ACC112 (cell line): ENCODE results near the gene DMRT1.
A peak's percentile ranks its signal among the peaks of the same experiment; 100 is the strongest.

Experiments
- H2AFZ ChIP-seq: fragments of 200-600 bp; sonication (generic); one replicate; pipeline ENCODE4 v1.6.0; 2017; ENCODE audit warnings: antibody characterized with exemption, low read length; ENCODE audit not compliant: unreplicated experiment
- H3K27ac ChIP-seq: fragments of 200-600 bp; sonication (generic); 2 replicates; pipeline ENCODE4 v1.5.1; 2014; ENCODE audit warnings: low read depth, mild to moderate bottlenecking, antibody characterized with exemption, low read length, moderate library complexity
- H3K27me3 ChIP-seq: fragments of 200-600 bp; sonication (generic); 2 replicates; pipeline ENCODE4 v1.6.1; 2014; ENCODE audit warnings: mild to moderate bottlenecking, antibody characterized with exemption, low read length, moderate library complexity, mixed read lengths; ENCODE audit not compliant: insufficient read depth
- H3K36me3 ChIP-seq: fragments of 200-600 bp; sonication (generic); 2 replicates; pipeline ENCODE4 v1.6.1; 2016; ENCODE audit warnings: mild to moderate bottlenecking, antibody characterized with exemption, low read length, moderate library complexity, mixed read lengths; ENCODE audit not compliant: insufficient read depth
- H3K4me1 ChIP-seq: fragments of 200-600 bp; sonication (generic); one replicate; pipeline ENCODE4 v1.6.1; 2016; ENCODE audit warnings: low read length, mixed read lengths; ENCODE audit not compliant: insufficient read depth, unreplicated experiment, control insufficient read depth
- H3K4me3 ChIP-seq: fragments of 200-600 bp; sonication (generic); 2 replicates; pipeline ENCODE4 v1.5.1; 2014; ENCODE audit warnings: mild to moderate bottlenecking, low read depth, low read length
- H3K79me2 ChIP-seq: fragments of 200-600 bp; sonication (generic); one replicate; pipeline ENCODE4 v1.6.0; 2016; ENCODE audit warnings: low read length; ENCODE audit not compliant: control insufficient read depth, unreplicated experiment, insufficient read depth

DMRT1 gene

GRCh38 chr9:841371-842209, at the start of gene DMRT1:
TSS of gene DMRT1 (plus strand) at chr9:841697. CDS start at chr9:841839, 142 bp downstream.
- Histone ChIP-seq H2AFZ (no peak within 1 kb of the TSS), H3K79me2 (no peaks in the 10 kb centered on the region), H3K4me1 (no peaks in the 10 kb centered on the region), H3K27me3 (peaks cover 57% of the 10 kb centered on the region), H3K36me3 (no peaks in the 10 kb centered on the region), H3K27ac (no peak within 1 kb of the TSS), H3K4me3 (peak within 1 kb of the TSS; percentile 8; the same call in 1 of the 2 replicates)

- H3K36me3 ChIP-seq = no peaks in the 10 kb centered on the region
- H3K4me3 ChIP-seq = no peak overlapping the region
- no peaks in the 10 kb centered on the region for H3K4me1 ChIP-seq
- no peak overlapping the region for H3K27ac ChIP-seq
- no peak overlapping the region for H2AFZ ChIP-seq
- no peaks in the 10 kb centered on the region for H3K79me2 ChIP-seq
- H3K27me3 ChIP-seq = no peaks in the 10 kb centered on the region
Measured at GRCh38 chr9:792331-793260, 48.9 kb upstream of the DMRT1 start.

- no peaks in the 10 kb centered on the region for H3K79me2 ChIP-seq
- H3K27ac ChIP-seq = no peak overlapping the region
- H3K27me3 ChIP-seq = no peaks in the 10 kb centered on the region
- H3K4me3 ChIP-seq = no peak overlapping the region
- no peaks in the 10 kb centered on the region for H3K4me1 ChIP-seq
- no peaks in the 10 kb centered on the region for H3K36me3 ChIP-seq
- H2AFZ ChIP-seq = no peak overlapping the region
Measured at GRCh38 chr9:794386-794785, 47.1 kb upstream of the DMRT1 start.

GRCh38 chr9:795869-796268, 45.6 kb upstream of the DMRT1 start:
- no peaks in the 10 kb centered on the region for H3K27me3 ChIP-seq
- H3K4me1 ChIP-seq = no peaks in the 10 kb centered on the region
- no peaks in the 10 kb centered on the region for H3K36me3 ChIP-seq
- no peak overlapping the region for H3K4me3 ChIP-seq
- H3K27ac ChIP-seq = no peak overlapping the region
- H2AFZ ChIP-seq = no peak overlapping the region
- H3K79me2 ChIP-seq = no peaks in the 10 kb centered on the region

DNA sequence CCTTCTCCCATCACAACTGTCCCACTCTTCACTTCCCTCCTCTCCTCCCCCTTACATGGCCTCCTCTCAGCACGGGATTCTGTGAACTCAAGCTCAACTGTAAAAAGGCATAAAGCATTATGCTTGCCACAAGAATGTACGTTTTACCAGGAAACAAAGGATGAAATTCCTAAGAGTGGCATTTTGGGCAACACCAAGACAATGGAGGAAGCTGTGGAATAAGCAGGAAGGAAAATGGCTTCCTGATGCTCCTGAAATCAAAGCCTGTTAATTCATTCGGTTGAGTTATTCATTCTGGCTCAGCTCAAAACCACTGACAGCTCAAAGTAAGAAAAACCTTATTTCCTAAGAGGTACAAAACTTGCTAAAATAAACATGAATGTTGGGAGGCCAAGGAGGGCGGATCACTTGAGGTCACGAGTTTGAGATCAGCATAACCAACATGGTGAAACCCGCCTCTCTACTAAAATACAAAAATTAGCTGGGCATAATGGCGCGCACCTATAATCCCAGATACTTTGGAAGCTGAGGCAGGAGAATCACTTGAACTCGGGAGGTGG, 40.8 kb upstream of the DMRT1 start:
- Histone ChIP-seq H3K79me2 (no peaks in the 10 kb centered on the region), H3K4me1 (no peaks in the 10 kb centered on the region), H3K27ac (no peak overlapping the region), H3K36me3 (no peaks in the 10 kb centered on the region), H3K27me3 (no peaks in the 10 kb centered on the region), H3K4me3 (no peak overlapping the region), H2AFZ (no peak overlapping the region)

GRCh38 chr9:801399-802071, 40.0 kb upstream of the DMRT1 start:
- Histone ChIP-seq H3K36me3 (no peaks in the 10 kb centered on the region), H3K4me3 (no peak overlapping the region), H3K79me2 (no peaks in the 10 kb centered on the region), H2AFZ (no peak overlapping the region), H3K4me1 (no peaks in the 10 kb centered on the region), H3K27ac (no peak overlapping the region), H3K27me3 (no peaks in the 10 kb centered on the region)

DNA sequence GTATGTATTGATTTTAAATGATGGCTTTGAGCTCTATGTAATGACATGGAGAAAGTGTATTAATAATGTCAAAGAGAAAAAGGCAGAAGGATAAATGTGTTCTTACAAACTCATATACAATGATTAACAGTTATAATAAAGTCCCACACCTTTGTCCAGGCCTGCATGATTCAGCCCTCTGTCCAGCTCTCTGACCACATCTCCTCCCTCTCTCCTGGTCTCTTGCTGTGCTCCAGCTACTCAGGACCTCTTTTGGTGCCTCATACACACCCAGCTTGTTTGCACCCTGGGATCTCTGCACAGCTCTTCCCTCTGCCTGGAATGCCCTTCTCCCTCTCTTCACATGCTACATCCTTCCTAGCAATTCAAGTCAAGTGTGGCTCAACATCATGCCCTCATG, 37.5 kb upstream of the DMRT1 start:
- no peak overlapping the region for H3K4me3 ChIP-seq
- H3K27ac ChIP-seq = no peak overlapping the region
- no peak overlapping the region for H2AFZ ChIP-seq
- no peaks in the 10 kb centered on the region for H3K4me1 ChIP-seq
- no peaks in the 10 kb centered on the region for H3K27me3 ChIP-seq
- no peaks in the 10 kb centered on the region for H3K79me2 ChIP-seq
- no peaks in the 10 kb centered on the region for H3K36me3 ChIP-seq

- no peak overlapping the region for H2AFZ ChIP-seq
- H3K36me3 ChIP-seq = no peaks in the 10 kb centered on the region
- no peaks in the 10 kb centered on the region for H3K79me2 ChIP-seq
- no peaks in the 10 kb centered on the region for H3K4me1 ChIP-seq
- H3K27me3 ChIP-seq = no peaks in the 10 kb centered on the region
- no peak overlapping the region for H3K27ac ChIP-seq
- no peak overlapping the region for H3K4me3 ChIP-seq
Measured at GRCh38 chr9:805151-805550, 36.3 kb upstream of the DMRT1 start.

DNA sequence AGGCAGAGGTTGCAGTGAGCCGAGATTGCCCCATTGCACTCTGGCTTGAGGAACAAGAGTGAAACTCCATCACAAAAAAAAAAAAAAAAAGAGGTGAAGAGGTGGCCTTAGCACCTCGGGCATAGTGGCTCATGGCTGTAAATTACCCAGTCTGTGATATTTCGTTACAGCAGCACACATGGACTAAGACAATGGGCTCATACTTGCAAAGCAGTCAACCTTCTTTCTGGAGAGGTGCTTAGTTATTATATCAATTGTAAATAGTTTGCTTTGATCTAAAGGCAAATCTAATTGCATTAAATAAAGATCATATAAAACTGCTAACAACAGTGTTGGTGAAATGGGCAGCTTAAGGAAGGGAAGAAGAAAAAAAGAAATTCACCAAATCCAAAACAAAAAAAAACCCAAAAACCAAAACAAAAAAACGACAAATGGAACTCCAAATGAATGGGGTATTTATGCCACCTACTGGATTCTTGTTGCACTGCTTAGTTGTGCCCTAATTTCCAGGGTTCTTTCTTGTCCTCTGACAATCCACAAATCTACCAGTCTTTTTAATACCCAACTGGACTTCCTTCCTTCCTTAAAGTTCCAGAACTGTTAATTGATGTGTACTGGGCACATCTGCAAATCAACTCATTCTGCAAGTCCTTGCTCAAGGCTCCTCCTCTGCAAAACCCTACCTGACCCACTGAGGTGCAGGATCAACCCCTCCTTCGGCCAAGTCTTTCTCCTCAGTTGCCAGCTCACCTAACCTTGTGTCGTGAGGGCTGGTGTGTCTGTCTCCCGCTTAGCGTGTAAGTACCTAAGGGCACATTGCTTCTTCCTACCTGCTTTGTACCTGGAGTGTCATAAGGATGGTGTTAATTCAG, 35.0 kb upstream of the DMRT1 start:
- no peak overlapping the region for H2AFZ ChIP-seq
- H3K36me3 ChIP-seq = no peaks in the 10 kb centered on the region
- H3K79me2 ChIP-seq = no peaks in the 10 kb centered on the region
- no peak overlapping the region for H3K27ac ChIP-seq
- H3K27me3 ChIP-seq = no peaks in the 10 kb centered on the region
- H3K4me1 ChIP-seq = no peaks in the 10 kb centered on the region
- no peak overlapping the region for H3K4me3 ChIP-seq
